ENCODE measurements around the gene CARMIL1.

CARMIL1 gene

DNA sequence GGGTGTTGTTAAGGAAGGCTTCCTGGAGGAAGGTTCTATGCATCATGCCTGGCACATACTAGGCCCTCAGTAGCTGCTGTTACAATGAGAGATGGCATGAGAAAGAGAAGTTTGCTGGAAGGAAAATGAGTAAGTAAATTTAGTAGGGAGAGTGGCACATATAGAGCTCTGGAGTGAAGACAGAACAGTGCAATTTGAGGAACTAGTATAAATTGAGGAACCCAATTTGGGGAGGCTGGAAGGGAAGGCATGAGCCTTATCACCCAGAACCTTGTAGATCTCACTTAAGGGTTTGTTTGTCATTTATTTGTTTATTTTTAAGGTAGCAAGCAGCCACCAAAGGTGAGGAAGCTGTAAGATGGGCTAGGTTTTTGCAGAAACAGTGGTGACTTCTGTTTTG, 285.8 kb downstream of the CARMIL1 start:
- Histone ChIP-seq H3K9me3 (ENCODE audit: severe bottlenecking) (no peaks in the 10 kb centered on the region), H3K36me3 (ENCODE audit: low read depth) (no peaks in the 10 kb centered on the region; the same call in 1 of the 2 replicates), H3K4me3 (ENCODE audit: severe bottlenecking) (no peak overlapping the region), H3K4me1 (ENCODE audit: insufficient read depth, poor library complexity, severe bottlenecking) (no peaks in the 10 kb centered on the region), H3K27ac (ENCODE audit: poor library complexity, severe bottlenecking) (no peak overlapping the region), H3K27me3 (ENCODE audit: insufficient read depth, poor library complexity, severe bottlenecking) (no peaks in the 10 kb centered on the region)
- TF ChIP-seq, protein P1, sequence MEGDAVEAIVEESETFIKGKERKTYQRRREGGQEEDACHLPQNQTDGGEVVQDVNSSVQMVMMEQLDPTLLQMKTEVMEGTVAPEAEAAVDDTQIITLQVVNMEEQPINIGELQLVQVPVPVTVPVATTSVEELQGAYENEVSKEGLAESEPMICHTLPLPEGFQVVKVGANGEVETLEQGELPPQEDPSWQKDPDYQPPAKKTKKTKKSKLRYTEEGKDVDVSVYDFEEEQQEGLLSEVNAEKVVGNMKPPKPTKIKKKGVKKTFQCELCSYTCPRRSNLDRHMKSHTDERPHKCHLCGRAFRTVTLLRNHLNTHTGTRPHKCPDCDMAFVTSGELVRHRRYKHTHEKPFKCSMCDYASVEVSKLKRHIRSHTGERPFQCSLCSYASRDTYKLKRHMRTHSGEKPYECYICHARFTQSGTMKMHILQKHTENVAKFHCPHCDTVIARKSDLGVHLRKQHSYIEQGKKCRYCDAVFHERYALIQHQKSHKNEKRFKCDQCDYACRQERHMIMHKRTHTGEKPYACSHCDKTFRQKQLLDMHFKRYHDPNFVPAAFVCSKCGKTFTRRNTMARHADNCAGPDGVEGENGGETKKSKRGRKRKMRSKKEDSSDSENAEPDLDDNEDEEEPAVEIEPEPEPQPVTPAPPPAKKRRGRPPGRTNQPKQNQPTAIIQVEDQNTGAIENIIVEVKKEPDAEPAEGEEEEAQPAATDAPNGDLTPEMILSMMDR (IDR thresholded peaks at IDR 0.05; ENCODE audit: poor library complexity, severe bottlenecking), result no peak
- DNase-seq (ENCODE audit: low spot score) (no peak), ATAC-seq (ENCODE audit: low read depth) (no peak)

DNA sequence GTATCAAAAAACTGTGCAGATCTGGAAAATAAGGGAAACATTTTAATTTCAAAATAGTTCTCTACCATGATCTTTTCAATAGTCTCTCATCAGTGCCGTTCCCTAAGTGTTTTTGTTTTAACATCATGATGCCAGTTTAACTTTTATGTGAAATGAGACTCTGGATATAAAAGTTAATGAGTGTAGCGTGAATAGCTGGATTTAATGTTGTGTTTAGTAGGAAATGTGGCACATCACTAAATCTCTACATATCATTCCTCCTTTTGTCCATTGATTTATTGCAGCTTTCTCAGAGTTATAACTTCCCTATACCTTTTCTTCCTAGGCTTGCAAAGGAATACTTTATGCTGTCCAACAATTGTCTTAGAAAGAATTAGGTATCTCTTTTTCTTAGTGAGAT, 291.4 kb downstream of the CARMIL1 start:
- Histone ChIP-seq H3K4me1 (ENCODE audit: insufficient read depth, poor library complexity, severe bottlenecking) (no peaks in the 10 kb centered on the region), H3K4me3 (ENCODE audit: severe bottlenecking) (no peak overlapping the region), H3K9me3 (ENCODE audit: severe bottlenecking) (no peaks in the 10 kb centered on the region), H3K36me3 (ENCODE audit: low read depth) (no peaks in the 10 kb centered on the region), H3K27ac (ENCODE audit: poor library complexity, severe bottlenecking) (no peak overlapping the region), H3K27me3 (ENCODE audit: insufficient read depth, poor library complexity, severe bottlenecking) (no peaks in the 10 kb centered on the region)
- TF ChIP-seq, protein P1 (IDR thresholded peaks at IDR 0.05; ENCODE audit: poor library complexity, severe bottlenecking), result no peak
- ATAC-seq (ENCODE audit: low read depth) (no peak), DNase-seq (ENCODE audit: low spot score) (no peak)

DNA sequence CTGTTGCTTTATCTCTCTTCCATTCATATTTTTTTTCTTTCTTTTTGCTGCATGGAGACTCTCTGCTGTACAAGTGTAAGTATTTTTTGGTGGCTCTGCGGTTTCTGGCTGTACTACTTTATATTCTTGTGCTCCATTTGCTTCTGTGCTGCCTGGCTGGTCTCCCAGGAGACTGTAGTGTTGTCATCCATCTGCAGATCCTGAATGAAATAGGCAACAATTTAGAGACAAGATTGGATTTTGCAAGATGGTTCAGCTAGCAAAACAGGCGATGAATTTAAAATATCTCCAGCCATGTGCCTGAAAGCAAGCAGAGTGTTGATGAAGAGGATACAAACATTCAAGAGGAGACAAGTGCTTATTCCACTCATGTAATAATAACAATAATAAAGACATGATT, 297.7 kb downstream of the CARMIL1 start:
- DNase-seq (ENCODE audit: low spot score), result no peak
- TF ChIP-seq, protein P1 (IDR thresholded peaks at IDR 0.05; ENCODE audit: poor library complexity, severe bottlenecking), result no peak
- Histone ChIP-seq H3K4me3 (ENCODE audit: severe bottlenecking) (no peak overlapping the region), H3K4me1 (ENCODE audit: insufficient read depth, poor library complexity, severe bottlenecking) (no peaks in the 10 kb centered on the region), H3K9me3 (ENCODE audit: severe bottlenecking) (no peaks in the 10 kb centered on the region), H3K27ac (ENCODE audit: poor library complexity, severe bottlenecking) (no peak overlapping the region), H3K36me3 (ENCODE audit: low read depth) (no peaks in the 10 kb centered on the region), H3K27me3 (ENCODE audit: insufficient read depth, poor library complexity, severe bottlenecking) (no peaks in the 10 kb centered on the region)
- ATAC-seq (ENCODE audit: low read depth), result no peak

DNA sequence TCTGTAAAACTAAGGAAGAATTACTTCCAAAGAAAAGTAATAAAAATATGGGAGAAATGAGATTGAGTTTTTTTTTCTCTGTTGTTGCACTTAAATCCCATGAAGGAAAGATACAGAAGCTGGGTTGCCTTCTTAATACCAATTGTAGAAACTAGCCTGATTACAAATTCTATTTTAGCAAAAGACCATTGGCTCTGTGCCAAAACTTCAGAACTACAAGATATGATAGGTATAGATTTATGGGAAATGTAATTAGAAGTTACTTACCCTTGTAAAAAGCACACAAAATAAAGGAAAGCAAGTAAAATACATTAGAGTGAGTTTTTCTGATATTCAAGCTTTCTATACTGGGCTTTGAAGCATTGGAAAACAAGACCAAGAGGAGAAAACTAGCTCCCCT, 299.4 kb downstream of the CARMIL1 start:
- H3K4me1 ChIP-seq (ENCODE audit: insufficient read depth, poor library complexity, severe bottlenecking), result no peaks in the 10 kb centered on the region
- H3K9me3 ChIP-seq (ENCODE audit: severe bottlenecking), result no peaks in the 10 kb centered on the region
- ATAC-seq (ENCODE audit: low read depth) (no peak), DNase-seq (ENCODE audit: low spot score) (no peak)
- H3K4me3 ChIP-seq (ENCODE audit: severe bottlenecking), result no peak overlapping the region
- H3K27ac ChIP-seq (ENCODE audit: poor library complexity, severe bottlenecking), result no peak overlapping the region
- H3K36me3 ChIP-seq (ENCODE audit: low read depth), result no peaks in the 10 kb centered on the region
- TF ChIP-seq, protein P1 (IDR thresholded peaks at IDR 0.05; ENCODE audit: poor library complexity, severe bottlenecking), result no peak
- H3K27me3 ChIP-seq (ENCODE audit: insufficient read depth, poor library complexity, severe bottlenecking), result no peaks in the 10 kb centered on the region

DNA sequence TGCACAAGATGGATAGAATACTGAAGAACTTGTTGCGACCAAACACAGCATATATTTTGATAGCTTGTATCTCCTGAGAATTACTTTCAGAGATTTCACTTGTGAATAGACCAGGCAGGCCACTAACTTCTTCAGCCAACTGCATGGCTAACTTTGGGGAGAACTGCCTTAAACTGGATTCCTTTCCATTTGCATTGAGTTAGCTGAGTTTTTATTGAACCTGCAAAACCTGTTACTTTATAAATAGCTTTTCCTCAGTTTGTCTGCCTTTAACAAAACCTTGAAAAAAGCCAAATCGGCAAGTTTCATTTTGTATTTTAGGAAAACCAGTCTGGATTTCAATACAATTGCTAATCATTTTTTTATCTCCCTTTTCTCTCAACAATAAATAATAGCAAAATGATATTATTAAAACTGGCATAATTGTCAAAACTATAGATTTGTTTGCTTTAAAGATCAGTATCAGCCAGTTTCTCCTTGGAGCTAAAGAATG, 300.3 kb downstream of the CARMIL1 start:
- Histone ChIP-seq H3K27me3 (ENCODE audit: insufficient read depth, poor library complexity, severe bottlenecking) (no peaks in the 10 kb centered on the region), H3K4me3 (ENCODE audit: severe bottlenecking) (no peak overlapping the region), H3K27ac (ENCODE audit: poor library complexity, severe bottlenecking) (no peak overlapping the region), H3K4me1 (ENCODE audit: insufficient read depth, poor library complexity, severe bottlenecking) (no peaks in the 10 kb centered on the region), H3K36me3 (ENCODE audit: low read depth) (no peaks in the 10 kb centered on the region), H3K9me3 (ENCODE audit: severe bottlenecking) (no peaks in the 10 kb centered on the region)
- no peak for ATAC-seq (ENCODE audit: low read depth)
- DNase-seq (ENCODE audit: low spot score), result no peak
- TF ChIP-seq, protein P1 (IDR thresholded peaks at IDR 0.05; ENCODE audit: poor library complexity, severe bottlenecking), result no peak
